Left lobe of liver (tissue), 2 donors: ENCODE results near the gene MRPL10. TPM values are rescaled to one million over a fixed set of nuclear protein-coding genes. Genes with fewer than 3 reads are reported as not detected.

Experiments used
- ATAC-seq: fragments of 200-7000 bp; cut with Tn5 transposase; one replicate; pipeline ENCODE4 v1.9.1; 2020; ENCODE audit warnings: mild to moderate bottlenecking, moderate library complexity
- DNase-seq: peaks from one replicate; pipeline ENCODE4 v3.0.0-alpha.2; 2020; ENCODE audit warnings: low spot score
- total RNA-seq: library from RNA; stranded (reverse); gene quantifications from one replicate; pipeline ENCODE4 v1.2.1, GENCODE V29; 2021
- donor health status: DM: no; HTN: no; CAD: no; lungs with moderate emphysema.
- donor health status: DM: no; HTN: yes; CAD: no.

The MRPL10 gene
- total RNA-seq, 1 donor from 2014 or later: 16.4 TPM

- peak; percentile 95 for DNase-seq
- peak; percentile 94 for ATAC-seq
Measured at GRCh38 chr17:47840742-47841487, 9.6 kb upstream of the MRPL10 start, which contains the start of gene SCRN2. Gene SCRN2 (minus strand): TSS chr17:47841273. CDS start chr17:47840843, 430 bp downstream.

- ATAC-seq (no peak), DNase-seq (peak; percentile 56)
Measured at GRCh38 chr17:47840001-47840741, 8.8 kb upstream of the MRPL10 start.

GRCh38 chr17:47839071-47839470 is 7.7 kb upstream of the MRPL10 start:
- no peak for ATAC-seq
- DNase-seq: no peak

GRCh38 chr17:47838636-47839035 is 7.3 kb upstream of the MRPL10 start:
- DNase-seq: no peak
- no peak for ATAC-seq

- DNase-seq: no peak
- ATAC-seq: no peak
Measured at GRCh38 chr17:47837401-47838039, 6.2 kb upstream of the MRPL10 start.

GRCh38 chr17:47836601-47837000 is 5.3 kb upstream of the MRPL10 start:
- ATAC-seq (no peak), DNase-seq (no peak)

GRCh38 chr17:47834756-47835155 is 3.4 kb upstream of the MRPL10 start:
- ATAC-seq (no peak), DNase-seq (no peak)

- peak; percentile 10 for ATAC-seq
Measured at GRCh38 chr17:47831934-47832327, 590 bp upstream of the MRPL10 start.

GRCh38 chr17:47830396-47831002 is 842 bp downstream of the MRPL10 start:
- DNase-seq (no peak), ATAC-seq (no peak)

More at GRCh38 chr17:47831934-47832327, 590 bp upstream of the MRPL10 start:
- DNase-seq: no peak

GRCh38 chr17:47829870-47830269 is 1.5 kb downstream of the MRPL10 start:
- ATAC-seq (no peak), DNase-seq (no peak)

- no peak for DNase-seq
- no peak for ATAC-seq
Measured at GRCh38 chr17:47823519-47823918, 7.8 kb downstream of the MRPL10 start.

- DNase-seq: no peak
Measured at GRCh38 chr17:47822785-47823184, 8.6 kb downstream of the MRPL10 start.

GRCh38 chr17:47821424-47822391 is 9.6 kb downstream of the MRPL10 start, which contains the start of gene OSBPL7:
Gene OSBPL7 (minus strand): TSS chr17:47821794. CDS start chr17:47820278, 1,516 bp downstream.
- no peak for DNase-seq
- ATAC-seq: peak; percentile 72

More at GRCh38 chr17:47822785-47823184, 8.6 kb downstream of the MRPL10 start:
- no peak for ATAC-seq

- DNase-seq: no peak
- ATAC-seq: peak; percentile 24
Measured at GRCh38 chr17:47821031-47821423, 10.3 kb downstream of the MRPL10 start.

- no peak for DNase-seq
Measured at GRCh38 chr17:47820033-47820789, 11.1 kb downstream of the MRPL10 start.

GRCh38 chr17:47819475-47819874 is 11.9 kb downstream of the MRPL10 start:
- ATAC-seq (no peak), DNase-seq (no peak)

More at GRCh38 chr17:47820033-47820789, 11.1 kb downstream of the MRPL10 start:
- ATAC-seq: no peak

GRCh38 chr17:47818002-47818695 is 13.2 kb downstream of the MRPL10 start:
- no peak for ATAC-seq
- DNase-seq: no peak

GRCh38 chr17:47816947-47817346 is 14.4 kb downstream of the MRPL10 start:
- no peak for ATAC-seq

More at GRCh38 chr17:47816947-47817346, 14.4 kb downstream of the MRPL10 start:
- DNase-seq: no peak
